Fibroblast of lung (primary cell): ENCODE measurements around the gene TMEM94.

ENCODE experiments used
- CTCF ChIP-seq, 2 donors: IDR thresholded peaks in 1 of 2; conservative IDR thresholded peaks in 1 of 2; 1 replicate in 1 of 2; 2 replicates in 1 of 2; pipeline ENCODE4 v1.5.1; 2011 to 2012; ENCODE audit warnings: low read length in 2 of 2, control low read depth in 1 of 2, inconsistent platforms in 1 of 2, low read depth in 1 of 2, mild to moderate bottlenecking in 1 of 2
- EZH2 ChIP-seq: IDR thresholded peaks from 2 replicates; pipeline ENCODE4 v1.5.1; 2012; ENCODE audit warnings: low read length, control low read depth, mild to moderate bottlenecking; ENCODE audit errors: missing control alignments

- TF ChIP-seq CTCF (conservative IDR thresholded peaks at IDR 0.05 in 1 of 2, IDR thresholded peaks at IDR 0.05 in 1 of 2; ENCODE audit: low read depth in 1 of 2, low read length in 2 of 2) (no peak), EZH2 (no peak)
Measured at GRCh38 chr17:75411328-75412067, 44.9 kb upstream of the TMEM94 start.
